HG02642 (cell line): Measurements from ENCODE around the gene DGKA.
"Not testable (repeated sequence)": the region's sequence is repeated elsewhere in the genome, so short reads cannot be mapped to it uniquely, and the experiment has no call there.

Experiments
- ATAC-seq: cut with Tn5 transposase; IDR thresholded peaks from one replicate; pipeline ENCODE4 v1.9.1; 2021; ENCODE audit warnings: mild to moderate bottlenecking; ENCODE audit not compliant: unreplicated experiment, poor library complexity

Gene DGKA

GRCh38 chr12:55930771-55931316 lies at the start of gene DGKA:
Gene DGKA, plus strand, starts transcription at chr12:55931162. Its CDS starts 5,342 bp downstream, at chr12:55936504.
- ATAC-seq: no peak

GRCh38 chr12:55885113-55885512 lies 45.8 kb upstream of the DGKA start:
- no peak for ATAC-seq

GRCh38 chr12:55891310-55891709 lies 39.7 kb upstream of the DGKA start:
- no peak for ATAC-seq

GRCh38 chr12:55893723-55894122 lies 37.2 kb upstream of the DGKA start:
- no peak for ATAC-seq

GRCh38 chr12:55899082-55899481 lies 31.9 kb upstream of the DGKA start:
- no peak for ATAC-seq

- ATAC-seq: no peak
These were observed 29.0 kb upstream of the DGKA start for GRCh38 chr12:55901881-55902490.

- no peak for ATAC-seq
These were observed 24.9 kb upstream of the DGKA start for GRCh38 chr12:55906056-55906455.

GRCh38 chr12:55908726-55909512 lies 22.0 kb upstream of the DGKA start:
- no peak for ATAC-seq

GRCh38 chr12:55909513-55909884 lies 21.5 kb upstream of the DGKA start:
- no peak for ATAC-seq

GRCh38 chr12:55912908-55913307 lies 18.1 kb upstream of the DGKA start:
- ATAC-seq: no peak

GRCh38 chr12:55915482-55915859 lies 15.5 kb upstream of the DGKA start:
- no peak for ATAC-seq

GRCh38 chr12:55919032-55919431 lies 11.9 kb upstream of the DGKA start:
- ATAC-seq: not testable (repeated sequence)

GRCh38 chr12:55922126-55922525 lies 8.8 kb upstream of the DGKA start:
- no peak for ATAC-seq

- ATAC-seq: not testable (repeated sequence)
These were observed 7.3 kb upstream of the DGKA start for GRCh38 chr12:55923648-55924047.

- ATAC-seq: no peak
These were observed 5.6 kb upstream of the DGKA start for GRCh38 chr12:55925371-55925770.

- ATAC-seq: peak; percentile 1
These were observed 4.9 kb upstream of the DGKA start for GRCh38 chr12:55925870-55926737.

GRCh38 chr12:55926738-55927587 lies 4.0 kb upstream of the DGKA start:
- peak; percentile 54 for ATAC-seq

GRCh38 chr12:55927588-55928502 lies 3.1 kb upstream of the DGKA start, which contains the start of gene PYM1:
Gene PYM1, minus strand, starts transcription at chr12:55927894. Its CDS starts 133 bp downstream, at chr12:55927761.
- ATAC-seq: peak; percentile 44
